AG04449 (cell line): Measurements from ENCODE around the gene RNFT2.

Experiments
- CTCF ChIA-PET: fragments of 350-600 bp; formaldehyde crosslinking; extraction: SDS; loops from one replicate; lab custom pipeline; 2021; ENCODE audit warnings: antibody characterized with exemption; lab: Yijun Ruan, JAX
- POLR2A ChIA-PET: fragments of 400-600, 350-600 bp; formaldehyde crosslinking; extraction: SDS; loops from one replicate; lab custom pipeline; 2020; ENCODE audit warnings: antibody characterized with exemption, inconsistent platforms; lab: Yijun Ruan, JAX
- DNase-seq: peaks from one replicate; pipeline ENCODE4 v3.0.0-alpha.2; 2010; ENCODE audit warnings: low read depth, low spot score
- H3K4me3 ChIP-seq: 2 replicates; pipeline ENCODE4 v1.5.1; 2011; ENCODE audit warnings: low read depth, mild to moderate bottlenecking, control low read depth, low read length
- TF ChIP-seq, protein P1 (sequence below): IDR thresholded peaks from one replicate; pipeline ENCODE4 v1.5.1; 2011; ENCODE audit warnings: mild to moderate bottlenecking, moderate library complexity, low read length, control low read depth, inconsistent platforms; ENCODE audit not compliant: insufficient read depth; ENCODE audit errors: missing control alignments

RNFT2 gene

DNA sequence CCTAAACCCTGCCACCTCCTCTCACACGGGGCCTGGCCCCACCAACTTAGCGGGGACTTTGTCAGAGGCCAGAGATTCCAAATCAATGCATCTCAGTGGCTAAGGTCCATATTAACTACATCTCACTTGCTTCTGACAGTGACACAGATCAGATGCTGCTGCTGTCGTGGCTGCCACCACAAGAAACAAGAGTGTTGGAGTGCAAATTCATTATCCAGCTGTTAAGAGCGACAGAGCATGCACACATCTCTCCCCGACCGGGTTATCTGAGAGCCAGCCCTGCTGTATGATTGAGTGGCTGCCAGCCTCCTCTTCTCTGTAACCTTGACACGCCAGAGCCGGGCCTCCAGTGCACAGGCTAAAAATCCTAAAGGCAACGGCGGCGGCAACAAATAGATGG, 40.4 kb upstream of the RNFT2 start:
- ChIA-PET CTCF (interaction anchor here (1.9 to 5.8 kb wide), 2 partner anchors 13 to 682 kb away, joined by 5 to 34 read pairs; no protein-coding TSS in a partner anchor), POLR2A (no interaction called here)
- H3K4me3 ChIP-seq, result no peak overlapping the region
- TF ChIP-seq, protein P1, sequence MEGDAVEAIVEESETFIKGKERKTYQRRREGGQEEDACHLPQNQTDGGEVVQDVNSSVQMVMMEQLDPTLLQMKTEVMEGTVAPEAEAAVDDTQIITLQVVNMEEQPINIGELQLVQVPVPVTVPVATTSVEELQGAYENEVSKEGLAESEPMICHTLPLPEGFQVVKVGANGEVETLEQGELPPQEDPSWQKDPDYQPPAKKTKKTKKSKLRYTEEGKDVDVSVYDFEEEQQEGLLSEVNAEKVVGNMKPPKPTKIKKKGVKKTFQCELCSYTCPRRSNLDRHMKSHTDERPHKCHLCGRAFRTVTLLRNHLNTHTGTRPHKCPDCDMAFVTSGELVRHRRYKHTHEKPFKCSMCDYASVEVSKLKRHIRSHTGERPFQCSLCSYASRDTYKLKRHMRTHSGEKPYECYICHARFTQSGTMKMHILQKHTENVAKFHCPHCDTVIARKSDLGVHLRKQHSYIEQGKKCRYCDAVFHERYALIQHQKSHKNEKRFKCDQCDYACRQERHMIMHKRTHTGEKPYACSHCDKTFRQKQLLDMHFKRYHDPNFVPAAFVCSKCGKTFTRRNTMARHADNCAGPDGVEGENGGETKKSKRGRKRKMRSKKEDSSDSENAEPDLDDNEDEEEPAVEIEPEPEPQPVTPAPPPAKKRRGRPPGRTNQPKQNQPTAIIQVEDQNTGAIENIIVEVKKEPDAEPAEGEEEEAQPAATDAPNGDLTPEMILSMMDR, result no peak
- DNase-seq, result no peak

DNA sequence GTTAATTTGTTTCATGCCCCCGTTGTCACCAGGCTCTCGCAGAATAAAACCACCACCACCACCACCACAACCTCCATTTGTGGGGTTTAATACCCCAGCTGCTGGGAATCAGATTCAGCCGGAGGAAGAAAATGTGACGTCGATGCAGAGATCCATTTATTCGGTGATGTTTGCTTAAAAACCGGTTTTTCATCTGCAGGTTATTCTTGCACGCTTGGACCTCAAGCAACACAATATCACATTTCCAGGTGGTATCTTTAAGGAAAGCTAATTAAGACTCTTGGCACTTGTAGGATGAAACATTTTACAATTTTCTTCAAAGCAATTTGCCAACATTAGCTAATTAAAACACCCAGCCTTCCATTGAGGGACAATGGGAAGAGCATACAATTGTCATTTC, 40.0 kb upstream of the RNFT2 start:
- ChIA-PET CTCF (interaction anchor here (0.5 to 5.8 kb wide), 5 partner anchors 8 to 682 kb away, joined by 3 to 34 read pairs (median 5); no protein-coding TSS in a partner anchor), POLR2A (no interaction called here)
- DNase-seq, result no peak

DNA sequence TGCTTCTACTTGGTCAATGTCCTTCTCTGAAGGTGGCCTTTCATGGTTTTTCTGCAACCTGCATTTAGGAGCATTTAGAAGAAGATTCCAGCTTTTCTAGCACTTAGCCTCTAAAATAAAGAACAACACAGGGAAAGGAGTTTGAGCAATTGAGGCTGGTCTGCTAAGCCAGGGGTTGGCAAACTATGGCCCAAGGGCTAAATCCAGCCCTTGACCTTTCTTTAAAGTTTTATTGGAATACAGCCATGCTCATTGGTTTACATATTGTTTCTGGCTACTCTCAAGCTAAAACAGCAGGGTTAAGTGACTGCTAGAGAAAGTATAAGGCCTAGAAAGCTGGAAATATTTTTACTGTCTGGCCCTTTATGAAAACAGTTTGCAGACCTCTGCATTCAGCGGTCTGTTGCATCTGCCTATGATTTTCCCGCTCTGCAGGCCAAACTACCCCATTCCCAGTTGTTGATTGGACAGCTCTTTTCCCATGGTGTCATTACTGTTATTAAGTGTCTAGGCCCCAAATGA, 39.5 kb upstream of the RNFT2 start:
- H3K4me3 ChIP-seq, result no peak overlapping the region
- TF ChIP-seq, protein P1, result no peak
- CTCF ChIA-PET, result interaction anchor here (0.5 to 5.8 kb wide), 5 partner anchors 8 to 683 kb away, joined by 3 to 34 read pairs (median 5); no protein-coding TSS in a partner anchor
- no peak for DNase-seq
- POLR2A ChIA-PET, result no interaction called here

More for the DNA sequence above, 40.0 kb upstream of the RNFT2 start:
- H3K4me3 ChIP-seq, result no peak overlapping the region
- TF ChIP-seq, protein P1, result no peak

DNA sequence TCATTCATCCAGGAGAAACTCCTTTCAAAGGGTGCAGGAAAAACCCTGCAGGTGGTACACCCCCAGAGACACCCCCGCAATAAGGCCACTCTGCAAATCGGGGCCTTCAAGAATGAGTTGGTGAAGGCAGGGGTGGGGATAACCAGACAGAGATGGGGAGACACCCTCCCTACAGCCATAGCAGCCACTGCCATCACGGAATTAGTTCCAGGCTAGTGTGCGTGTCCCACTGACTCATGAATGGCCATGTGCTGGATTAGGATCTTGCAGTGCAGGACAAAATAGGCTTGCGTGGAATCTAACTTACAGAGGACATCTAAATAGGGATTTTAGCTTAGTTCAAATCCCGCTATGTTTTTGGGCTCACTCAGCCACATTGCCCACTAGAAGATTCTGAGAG, 38.0 kb upstream of the RNFT2 start:
- H3K4me3 ChIP-seq, result no peak overlapping the region
- TF ChIP-seq, protein P1, result no peak
- DNase-seq, result no peak
- ChIA-PET POLR2A (no interaction called here), CTCF (interaction anchor here (2.2 to 5.8 kb wide), 4 partner anchors 10 to 184 kb away, joined by 7 to 34 read pairs (median 10); partner anchors contain the start of gene HRK)

DNA sequence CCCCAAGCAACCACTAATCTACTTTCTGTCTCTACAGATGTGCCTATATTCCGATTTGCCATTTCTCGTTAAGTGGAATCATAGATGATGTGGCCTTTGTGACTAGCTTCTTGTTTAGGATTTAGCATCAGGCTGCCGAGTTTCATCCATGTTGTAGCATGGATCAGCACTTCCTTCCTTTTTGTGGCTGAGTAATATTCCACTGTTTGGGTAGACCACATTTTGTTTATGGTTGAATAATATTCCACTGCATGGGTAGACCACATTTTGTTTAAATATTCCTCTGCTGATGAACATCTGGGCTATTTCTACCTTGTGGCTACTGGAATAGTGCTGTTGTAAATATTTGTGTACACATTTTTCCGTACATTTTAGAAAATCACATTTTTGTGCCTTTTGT, 36.7 kb upstream of the RNFT2 start:
- DNase-seq, result no peak
- TF ChIP-seq, protein P1, result no peak
- ChIA-PET CTCF (interaction anchor here (0.6 to 5.8 kb wide), 7 partner anchors 9 to 561 kb away, joined by 3 to 34 read pairs (median 5); partner anchors contain the start of gene HRK), POLR2A (no interaction called here)
- no peak overlapping the region for H3K4me3 ChIP-seq

DNA sequence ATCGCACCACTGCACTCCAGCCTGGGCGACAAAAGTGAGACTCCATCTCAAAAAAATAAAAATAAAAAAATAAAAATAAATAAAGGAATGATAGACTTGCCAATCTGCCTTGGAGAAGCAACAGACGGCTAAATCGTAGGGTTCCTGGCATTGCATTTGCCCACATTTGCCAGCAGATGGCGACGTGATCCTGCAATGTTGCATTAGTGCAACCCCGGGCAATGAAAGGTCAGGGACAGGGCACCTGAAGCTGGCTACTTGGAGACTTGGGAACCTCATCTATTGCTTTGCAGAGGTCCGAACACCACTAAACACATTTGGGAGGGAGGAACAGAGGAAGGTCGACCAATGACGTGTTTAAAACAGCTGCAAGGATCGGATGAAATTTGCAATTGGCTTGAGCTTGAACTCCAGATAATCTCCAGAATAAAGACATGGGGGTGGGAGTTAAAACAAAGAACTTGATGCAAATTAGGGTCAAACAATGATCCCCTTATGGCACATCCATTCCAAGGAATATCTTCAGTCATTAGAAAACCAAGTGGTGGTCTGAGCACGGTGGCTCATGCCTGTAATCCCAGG, 34.8 kb upstream of the RNFT2 start:
- TF ChIP-seq, protein P1, result peak; percentile 93
- ChIA-PET CTCF (interaction anchor here (0.6 to 2.8 kb wide), 28 partner anchors 11 to 758 kb away, joined by 3 to 48 read pairs (median 4); partner anchors contain the start of gene HRK), POLR2A (no interaction called here)
- DNase-seq, result no peak
- H3K4me3 ChIP-seq, result no peak overlapping the region
